Endothelial cell of umbilical vein (primary cell): ENCODE results near the gene PRRC1.

Experiments used
- EZH2 ChIP-seq: IDR thresholded peaks from 2 replicates; pipeline ENCODE4 v1.6.1; 2012; ENCODE audit warnings: borderline replicate concordance, low read depth, mild to moderate bottlenecking, moderate library complexity, low read length, inconsistent platforms; ENCODE audit not compliant: severe bottlenecking
- POLR2A ChIP-seq: IDR thresholded peaks from 2 replicates; pipeline ENCODE4 v1.6.1; 2012; ENCODE audit warnings: low read depth, mild to moderate bottlenecking, control low read depth, low read length
- POLR2AphosphoS5 ChIP-seq: IDR thresholded peaks from 2 replicates; pipeline ENCODE4 v1.6.1; 2012; ENCODE audit warnings: low read depth, mild to moderate bottlenecking, control low read depth, low read length, moderate library complexity; ENCODE audit not compliant: insufficient read depth
- TF ChIP-seq, protein P1 (sequence below), 2 donors: IDR thresholded peaks; 1 replicate in 1 of 2; 2 replicates in 1 of 2; pipeline ENCODE4 v1.5.1; 2011; ENCODE audit warnings: low read length in 2 of 2, mild to moderate bottlenecking in 2 of 2, moderate library complexity in 2 of 2, control low read depth in 1 of 2, inconsistent platforms in 1 of 2, low read depth in 1 of 2; ENCODE audit not compliant: insufficient read depth in 1 of 2; ENCODE audit errors: extremely low read depth in 1 of 2
- TF ChIP-seq, protein P2 (sequence below): IDR thresholded peaks from 2 replicates; pipeline ENCODE4 v1.6.1; 2011; ENCODE audit not compliant: insufficient read depth, insufficient read length

DNA sequence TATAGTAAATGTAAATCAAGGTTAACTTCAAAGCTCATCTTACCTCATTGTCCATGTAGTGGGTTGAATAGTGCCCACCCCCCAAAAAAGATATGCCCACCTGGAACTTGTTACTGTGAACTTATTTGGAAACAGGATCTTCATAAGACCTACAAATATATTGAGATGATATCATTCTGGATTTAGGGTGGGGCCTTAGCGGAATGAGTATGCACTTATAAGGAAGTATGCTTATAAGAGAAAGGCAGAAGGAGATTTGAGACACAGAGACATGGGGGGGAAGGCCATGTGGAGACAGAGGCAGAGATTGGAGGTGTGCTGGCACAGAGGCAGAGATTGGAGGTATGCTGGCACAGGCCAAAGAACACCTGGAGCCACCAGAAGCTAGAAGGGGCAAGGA is 2.6 kb upstream of the PRRC1 start:
- TF ChIP-seq, protein P1, sequence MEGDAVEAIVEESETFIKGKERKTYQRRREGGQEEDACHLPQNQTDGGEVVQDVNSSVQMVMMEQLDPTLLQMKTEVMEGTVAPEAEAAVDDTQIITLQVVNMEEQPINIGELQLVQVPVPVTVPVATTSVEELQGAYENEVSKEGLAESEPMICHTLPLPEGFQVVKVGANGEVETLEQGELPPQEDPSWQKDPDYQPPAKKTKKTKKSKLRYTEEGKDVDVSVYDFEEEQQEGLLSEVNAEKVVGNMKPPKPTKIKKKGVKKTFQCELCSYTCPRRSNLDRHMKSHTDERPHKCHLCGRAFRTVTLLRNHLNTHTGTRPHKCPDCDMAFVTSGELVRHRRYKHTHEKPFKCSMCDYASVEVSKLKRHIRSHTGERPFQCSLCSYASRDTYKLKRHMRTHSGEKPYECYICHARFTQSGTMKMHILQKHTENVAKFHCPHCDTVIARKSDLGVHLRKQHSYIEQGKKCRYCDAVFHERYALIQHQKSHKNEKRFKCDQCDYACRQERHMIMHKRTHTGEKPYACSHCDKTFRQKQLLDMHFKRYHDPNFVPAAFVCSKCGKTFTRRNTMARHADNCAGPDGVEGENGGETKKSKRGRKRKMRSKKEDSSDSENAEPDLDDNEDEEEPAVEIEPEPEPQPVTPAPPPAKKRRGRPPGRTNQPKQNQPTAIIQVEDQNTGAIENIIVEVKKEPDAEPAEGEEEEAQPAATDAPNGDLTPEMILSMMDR (IDR thresholded peaks at IDR 0.05; ENCODE audit: extremely low read depth in 1 of 2, insufficient read depth in 1 of 2, low read depth in 1 of 2, low read length in 2 of 2): no peak
- no peak for TF ChIP-seq EZH2
- no peak for TF ChIP-seq POLR2AphosphoS5
- TF ChIP-seq POLR2A: no peak
- TF ChIP-seq, protein P2, sequence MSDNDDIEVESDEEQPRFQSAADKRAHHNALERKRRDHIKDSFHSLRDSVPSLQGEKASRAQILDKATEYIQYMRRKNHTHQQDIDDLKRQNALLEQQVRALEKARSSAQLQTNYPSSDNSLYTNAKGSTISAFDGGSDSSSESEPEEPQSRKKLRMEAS: no peak
